HCT116 (cell line): Measurements from ENCODE around the gene MAPK8IP3. TPM values are rescaled to one million over a fixed set of nuclear protein-coding genes. Genes with fewer than 3 reads are reported as not detected.
"Not testable (repeated sequence)": the region's sequence is repeated elsewhere in the genome, so short reads cannot be mapped to it uniquely, and the experiment has no call there.

Experiments
- ATAC-seq: fragments of 200-7000 bp; cut with Tn5 transposase; 2 replicates; pipeline ENCODE4 v1.9.1; 2020; ENCODE audit warnings: mild to moderate bottlenecking, moderate library complexity
- BruUV-seq: library from RNA; stranded (reverse); fragments of 400-500 nt; replicated peaks from 2 replicates; lab custom pipeline; 2021; lab: Mats Ljungman, UMichigan
- CTCF ChIA-PET: fragments of 300-600 bp; sonication (Branson Sonifier 250); formaldehyde crosslinking; loops from one replicate; lab custom pipeline; 2021; ENCODE audit warnings: antibody characterized with exemption; lab: Charles Lee
- POLR2A ChIA-PET: fragments of 300-600, 350-600 bp; sonication (Branson Sonifier 250); formaldehyde crosslinking; loops from one replicate; lab custom pipeline; 2021; ENCODE audit warnings: antibody characterized with exemption; lab: Charles Lee
- RAD21 ChIA-PET, 2 experiments: fragments of 300-600 bp; sonication (Branson Sonifier 250); formaldehyde crosslinking; loops; one replicate each; lab custom pipeline; 2023; ENCODE audit warnings: low total read pairs in 2 of 2; ENCODE audit not compliant: uncharacterized antibody in 2 of 2, unreplicated experiment in 2 of 2, low non-redundant PET in 1 of 2; lab: Charles Lee
- DNase-seq: peaks from one replicate; pipeline ENCODE4 v3.0.0-alpha.2; 2010; ENCODE audit warnings: low read depth, low spot score
- H2AFZ ChIP-seq: fragments of 200-600 bp; shearing (Covaris generic), sonication (generic); 2 replicates; pipeline ENCODE4 v1.6.1; 2017; ENCODE audit warnings: low read depth, mixed run types, mixed read lengths, antibody characterized with exemption, low read length; ENCODE audit not compliant: poor library complexity, severe bottlenecking
- H3K27ac ChIP-seq: 2 replicates; pipeline ENCODE4 v1.5.1; 2012; ENCODE audit warnings: low read depth, low read length
- H3K27me3 ChIP-seq: fragments of 200-600 bp; sonication (generic); 2 replicates; pipeline ENCODE4 v1.6.1; 2016; ENCODE audit warnings: mixed run types, low read length, mixed read lengths; ENCODE audit not compliant: insufficient read depth
- H3K36me3 ChIP-seq, 2 experiments: fragments of 200-500 bp in 1 of 2; fragments of 200-600 bp in 1 of 2; sonication (Bioruptor generic) in 1 of 2; sonication (generic) in 1 of 2; 2 replicates each; pipeline versions ENCODE4 v1.5.1 to v1.6.1; 2014 to 2016; ENCODE audit warnings: low read length in 2 of 2, inconsistent platforms in 1 of 2, mixed read lengths in 1 of 2, mixed run types in 1 of 2; ENCODE audit not compliant: insufficient read depth in 2 of 2, control insufficient read depth in 1 of 2
- H3K4me1 ChIP-seq, 2 experiments: fragments of 200-600 bp in 1 of 2; sonication (generic) in 1 of 2; 2 replicates each; pipeline versions ENCODE4 v1.5.1 to v1.6.1; 2012 to 2017; ENCODE audit warnings: low read length in 2 of 2, inconsistent platforms in 1 of 2, mild to moderate bottlenecking in 1 of 2, mixed read lengths in 1 of 2, mixed run types in 1 of 2, moderate library complexity in 1 of 2; ENCODE audit not compliant: insufficient read depth in 2 of 2, control insufficient read depth in 1 of 2
- H3K4me2 ChIP-seq: fragments of 200-600 bp; sonication (generic); 2 replicates; pipeline ENCODE4 v1.6.1; 2017; ENCODE audit warnings: mixed run types, low read length, mixed read lengths
- H3K4me3 ChIP-seq, 2 experiments: fragments of 200-600 bp in 1 of 2; sonication (generic) in 1 of 2; replicated peaks in 1 of 2; 2 replicates each; pipeline ENCODE4 v1.5.1; 2011 to 2016; ENCODE audit warnings: low read length in 2 of 2, control low read depth in 1 of 2, low read depth in 1 of 2, mild to moderate bottlenecking in 1 of 2, mixed read lengths in 1 of 2, mixed run types in 1 of 2
- H3K79me2 ChIP-seq: fragments of 200-600 bp; sonication (generic); 2 replicates; pipeline ENCODE4 v1.6.1; 2017; ENCODE audit warnings: mild to moderate bottlenecking, mixed run types, low read length, moderate library complexity, mixed read lengths; ENCODE audit not compliant: insufficient read depth
- H3K9ac ChIP-seq: fragments of 200-600 bp; sonication (generic); 2 replicates; pipeline ENCODE4 v1.6.1; 2016; ENCODE audit warnings: low read length, mixed read lengths
- H3K9me2 ChIP-seq: fragments of 200-600 bp; sonication (generic), shearing (Covaris generic); 2 replicates; pipeline ENCODE4 v1.6.1; 2017; ENCODE audit warnings: mixed run types, mild to moderate bottlenecking, moderate library complexity; ENCODE audit not compliant: insufficient read depth
- H3K9me3 ChIP-seq, 2 experiments: fragments of 200-500 bp in 1 of 2; fragments of 200-600 bp in 1 of 2; sonication (Bioruptor generic) in 1 of 2; sonication (generic) in 1 of 2; 2 replicates each; pipeline ENCODE4 v1.6.1; 2014 to 2017; ENCODE audit warnings: low read length in 2 of 2, mixed read lengths in 2 of 2, inconsistent platforms in 1 of 2, low read depth in 1 of 2, mild to moderate bottlenecking in 1 of 2, mixed run types in 1 of 2, moderate library complexity in 1 of 2; ENCODE audit not compliant: control insufficient read depth in 1 of 2, insufficient read depth in 1 of 2
- H4K20me1 ChIP-seq: fragments of 200-600 bp; sonication (generic), shearing (Covaris generic); 2 replicates; pipeline ENCODE4 v1.6.1; 2017; ENCODE audit warnings: mixed run types, mild to moderate bottlenecking, moderate library complexity; ENCODE audit not compliant: insufficient read depth
- CEBPB ChIP-seq: IDR thresholded peaks from 2 replicates; pipeline ENCODE4 v1.6.1; 2012; ENCODE audit warnings: low read depth
- ELF1 ChIP-seq: IDR thresholded peaks from 2 replicates; pipeline ENCODE4 v1.6.1; 2012; ENCODE audit warnings: low read depth, borderline replicate concordance
- JUND ChIP-seq: IDR thresholded peaks from 2 replicates; pipeline ENCODE4 v1.6.1; 2012
- RAD21 ChIP-seq: IDR thresholded peaks from 2 replicates; pipeline ENCODE4 v1.6.1; 2012; ENCODE audit warnings: low read depth, mild to moderate bottlenecking
- SIN3A ChIP-seq: IDR thresholded peaks from 2 replicates; pipeline ENCODE4 v1.6.1; 2012; ENCODE audit warnings: low read depth
- SP1 ChIP-seq: IDR thresholded peaks from 2 replicates; pipeline ENCODE4 v1.6.1; 2012; ENCODE audit warnings: low read depth
- ZNF274 ChIP-seq: fragments of 200-500 bp; sonication (Bioruptor generic); IDR thresholded peaks from 2 replicates; pipeline ENCODE4 v1.6.1; 2014; ENCODE audit warnings: mild to moderate bottlenecking, low read depth, low read length, inconsistent platforms
- intact Hi-C: fragments of 100-400 bp; cut with micrococcal nuclease; formaldehyde crosslinking; loops from 2 replicates; pipeline ENCODE4 v1.10.0; 2022
- total RNA-seq: library from RNA; stranded (reverse); gene quantifications from one replicate; pipeline ENCODE4 v1.2.1, GENCODE V29; 2021; ENCODE audit not compliant: unreplicated experiment

Gene MAPK8IP3
- total RNA-seq, 1 experiment from 2014 or later: 75.3 TPM

DNA sequence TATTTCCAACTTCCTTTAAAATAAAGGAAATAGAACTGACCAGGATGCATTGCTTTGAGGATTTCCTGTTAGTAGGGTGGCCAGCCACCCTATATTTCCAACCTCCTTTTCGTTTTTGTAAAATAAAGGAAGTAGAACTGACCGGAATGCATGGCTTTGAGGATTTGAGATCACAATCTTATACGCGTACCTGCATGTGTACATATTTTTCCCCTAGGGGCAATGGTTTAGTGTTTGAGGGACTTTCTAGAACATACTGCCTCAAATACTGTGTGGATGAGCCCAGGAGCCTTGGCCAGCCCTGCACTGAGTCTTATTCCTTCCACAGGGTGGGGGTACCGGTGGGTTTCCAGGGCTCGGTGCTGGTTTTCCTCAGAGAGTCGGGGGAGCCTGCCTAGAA, 25.6 kb downstream of the MAPK8IP3 start:
- Histone ChIP-seq H3K4me1 (no peaks in the 10 kb centered on the region), H3K9ac (no peak overlapping the region), H3K4me3 (no peak overlapping the region), H4K20me1 (no peaks in the 10 kb centered on the region), H3K27ac (no peak overlapping the region), H2AFZ (no peak overlapping the region), H3K9me2 (no peaks in the 10 kb centered on the region), H3K79me2 (no peaks in the 10 kb centered on the region; the same call in 1 of the 2 replicates), H3K36me3 (peaks cover 2 to 6% of the 10 kb centered on the region in 2 experiments; a peak in 2 of 4 replicates), H3K27me3 (no peaks in the 10 kb centered on the region), H3K9me3 (peaks cover 0 to 8% of the 10 kb centered on the region in 2 experiments; a peak in 1 of 4 replicates), H3K4me2 (no peak overlapping the region)
- no peak for TF ChIP-seq RAD21
- TF ChIP-seq SIN3A: no peak
- no peak for TF ChIP-seq CEBPB
- TF ChIP-seq SP1: no peak
- BruUV-seq: no TSS peak
- DNase-seq (no peak), ATAC-seq (no peak)
- ChIA-PET POLR2A (no interaction called here), CTCF (no interaction called here), RAD21 (no interaction called here)
- intact Hi-C loops: no loop called here

DNA sequence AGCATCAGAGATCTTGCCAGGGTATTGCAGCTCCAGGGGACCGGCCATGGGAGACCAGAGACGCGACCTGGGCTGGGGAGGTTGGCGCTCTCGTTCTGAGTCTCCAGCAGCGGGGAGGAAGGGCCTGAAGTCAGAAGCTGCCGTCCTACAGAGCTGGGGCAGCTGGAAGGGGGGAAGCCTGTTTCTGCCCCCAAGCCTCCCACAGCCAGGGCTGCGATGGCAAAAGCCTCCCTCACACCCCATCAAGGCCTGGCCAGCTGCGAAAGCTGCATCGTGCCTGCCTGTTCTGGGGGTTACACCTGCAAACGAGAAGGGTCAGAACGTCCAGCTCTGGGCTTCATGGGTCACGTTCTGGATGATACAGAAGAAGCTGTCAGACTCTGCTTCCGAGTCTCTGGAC, 26.1 kb downstream of the MAPK8IP3 start:
- Histone ChIP-seq H3K4me2 (no peak overlapping the region), H3K36me3 (peaks cover 2 to 6% of the 10 kb centered on the region in 2 experiments; a peak in 2 of 4 replicates), H3K9ac (no peak overlapping the region), H3K9me2 (no peaks in the 10 kb centered on the region), H3K9me3 (peaks cover 0 to 12% of the 10 kb centered on the region in 2 experiments; a peak in 1 of 4 replicates), H3K79me2 (no peaks in the 10 kb centered on the region; the same call in 1 of the 2 replicates), H4K20me1 (no peaks in the 10 kb centered on the region), H3K4me1 (no peaks in the 10 kb centered on the region), H3K27me3 (no peaks in the 10 kb centered on the region), H2AFZ (no peak overlapping the region), H3K27ac (no peak overlapping the region), H3K4me3 (no peak overlapping the region)
- DNase-seq (no peak), ATAC-seq (no peak)
- RAD21 ChIA-PET: no interaction called here
- POLR2A ChIA-PET: no interaction called here
- CTCF ChIA-PET: interaction anchor here (0.6 kb wide), 1 partner anchor 26 kb away, joined by 3 read pairs; the partner anchor contains the start of gene MAPK8IP3
- BruUV-seq: no TSS peak
- TF ChIP-seq JUND (no peak), ZNF274 (no peak), ELF1 (no peak), CEBPB (no peak)
- intact Hi-C loops: no loop called here

DNA sequence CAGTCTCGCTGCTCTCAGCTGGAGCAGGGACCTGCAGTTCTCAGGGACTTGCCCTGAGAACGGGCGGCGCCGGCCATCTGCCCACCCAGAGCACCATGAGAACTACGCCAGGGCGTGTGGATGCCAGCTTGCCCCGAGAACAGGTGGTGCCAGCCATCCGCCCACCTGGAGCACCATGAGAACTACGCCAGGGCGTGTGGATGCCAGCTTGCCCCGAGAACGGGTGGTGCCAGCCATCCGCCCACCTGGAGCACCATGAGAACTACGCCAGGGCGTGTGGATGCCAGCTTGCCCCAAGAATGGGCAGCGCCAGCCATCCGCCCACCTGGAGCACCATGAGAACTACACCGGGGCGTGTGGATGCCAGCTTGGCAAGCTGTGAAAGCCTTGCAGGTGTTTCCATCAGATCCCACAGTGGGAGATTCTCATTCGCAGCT, 26.6 kb downstream of the MAPK8IP3 start:
- H4K20me1 ChIP-seq, H3K79me2 ChIP-seq, H3K9ac ChIP-seq, RAD21 ChIA-PET, intact Hi-C loops, H3K27me3 ChIP-seq, H2AFZ ChIP-seq, H3K27ac ChIP-seq, H3K4me3 ChIP-seq, H3K4me2 ChIP-seq, DNase-seq, H3K4me1 ChIP-seq, BruUV-seq, H3K9me2 ChIP-seq, H3K36me3 ChIP-seq, ATAC-seq: not testable (repeated sequence)
- ChIA-PET CTCF (interaction anchor here (0.6 to 1.1 kb wide), 2 partner anchors 9 to 26 kb away, joined by 3 to 4 read pairs; partner anchors contain the start of gene MAPK8IP3), POLR2A (interaction anchor here (0.5 kb wide), 1 partner anchor 364 kb away, joined by 4 read pairs; no protein-coding TSS in a partner anchor)
- peaks cover 0 to 12% of the 10 kb centered on the region in 2 experiments; a peak in 1 of 4 replicates for H3K9me3 ChIP-seq
